Heart right ventricle (tissue), 16 donors: ENCODE results near the gene ZNF710. TPM values are rescaled to one million over a fixed set of nuclear protein-coding genes. Genes with fewer than 3 reads are reported as not detected.
"Not testable (repeated sequence)": the region's sequence is repeated elsewhere in the genome, so short reads cannot be mapped to it uniquely, and the experiment has no call there.

Experiments
- ATAC-seq, 8 donors: fragments of 200-7000 bp; cut with Tn5 transposase; one replicate each; pipeline ENCODE4 v1.9.1; 2020; ENCODE audit warnings: mild to moderate bottlenecking in 8 of 8, moderate library complexity in 8 of 8, moderate number of reproducible peaks in 1 of 8
- DNase-seq, 2 donors: peaks; one replicate each; pipeline ENCODE4 v3.0.0-alpha.2; 2020
- H3K27ac ChIP-seq, 10 donors: fragments of 200-600 bp; sonication (generic) in 2 of 10; one replicate each; pipeline versions ENCODE4 v1.5.0 to v1.8.0; 2020 to 2022; ENCODE audit warnings: mild to moderate bottlenecking in 3 of 10
- H3K27me3 ChIP-seq, 7 donors: fragments of 200-600 bp; one replicate each; pipeline ENCODE4 v1.8.0; 2021 to 2022; ENCODE audit warnings: mild to moderate bottlenecking in 2 of 7
- H3K36me3 ChIP-seq, 9 donors: fragments of 200-600 bp; sonication (generic) in 1 of 9; one replicate each; pipeline versions ENCODE4 v1.5.0 to v1.8.0; 2020 to 2022; ENCODE audit warnings: mild to moderate bottlenecking in 2 of 9
- H3K4me1 ChIP-seq, 9 donors: fragments of 200-600 bp; sonication (generic) in 1 of 9; one replicate each; pipeline versions ENCODE4 v1.5.0 to v1.8.0; 2020 to 2022; ENCODE audit warnings: mild to moderate bottlenecking in 4 of 9
- H3K4me3 ChIP-seq, 10 donors: fragments of 200-600 bp; sonication (generic) in 2 of 10; one replicate each; pipeline versions ENCODE4 v1.5.0 to v1.8.0; 2020 to 2022; ENCODE audit warnings: mild to moderate bottlenecking in 7 of 10, moderate library complexity in 2 of 10
- H3K9me3 ChIP-seq, 11 donors: fragments of 200-600 bp in 10 of 11; sonication (generic) in 2 of 11; one replicate each; pipeline versions ENCODE4 v1.5.0 to v1.8.0; 2013 to 2022; ENCODE audit warnings: mild to moderate bottlenecking in 2 of 11, control low read depth in 1 of 11, moderate library complexity in 1 of 11
- CTCF ChIP-seq, 9 donors: fragments of 200-600 bp; sonication (generic) in 2 of 9; IDR thresholded peaks; one replicate each; pipeline versions ENCODE4 v1.5.0 to v1.8.0; 2021 to 2022; ENCODE audit warnings: antibody characterized with exemption in 9 of 9, mild to moderate bottlenecking in 5 of 9, moderate library complexity in 1 of 9
- WGBS, 2 donors: extraction: QIAGEN DNeasy Blood & Tissue Kit; methylation state at CpG; one replicate each; pipeline ENCODE4 v1.1.7; 2013; ENCODE audit warnings: inconsistent platforms in 1 of 2; 5-methylcytosine and 5-hydroxymethylcytosine counted together
- intact Hi-C, 10 donors: fragments of 100-400 bp; cut with DNase I; formaldehyde crosslinking; loops; one replicate each; pipeline versions ENCODE4 v1.11.1 to v1.14.2; 2022
- polyA plus RNA-seq, 2 donors: library from polyadenylated mRNA; stranded (reverse); fragments of 200-250 nt; gene quantifications; one replicate each; pipeline ENCODE4 v1.2.3, GENCODE V29; 2013
- total RNA-seq, 10 donors: library from RNA; stranded (reverse); fragmentation: NEBNext Ultra II Directional in 3 of 10; extraction: Animal tissue kit (Norgen Biotek cat#: 25700) in 3 of 10; gene quantifications; one replicate each; pipeline versions ENCODE4 v1.2.1 to v1.2.4, GENCODE V29; 2021 to 2023
- donor health status: Arrhythmogenic right ventricular cardiomyopathy.
- donor health status: ischemic (EF 13 %, LVEDD 7.1; RV severe dilation, severe dysfunction).
- donor health status: healthy with polysubstance abuse.
- donor health status: DM: no; HTN: yes; CAD: no.
- donor health status: DM: no; HTN: no; CAD: no.
- donor health status: ischemic (EF 25% LVEDD 6.9; RV normal size, moderate dysfunction).
- donor health status: ischemic (EF 25% LVEDD 5.7; RV mildly dilated, moderate dysfunction).
- donor health status: healthy.
- donor health status: DM: yes; HTN: yes; CAD: no.
- donor health status: Ischemic cardiomyopathy.
- donor health status: ischemic (EF 35%, LVEDD 5.7; RV mildly dilated, moderate dysfunction).
- donor health status: nonischemic (EF 11% LVEDD 7.7; RV severe dilation, severe dysfunction).
- donor health status: DM: yes; HTN: yes; CAD: no.
- donor health status: PGD.
- donor health status: ischemic (EF 29% LVEDD 5.4; RV normal size, mild dysfunction).
- donor health status: nonischemic (EF 23%, LVEDD 6.1; RV moderate dilation, normal function).

Gene ZNF710
- total and polyA plus RNA-seq, 12 donors, result 2.8 to 19.8 (median 3.9) TPM

DNA sequence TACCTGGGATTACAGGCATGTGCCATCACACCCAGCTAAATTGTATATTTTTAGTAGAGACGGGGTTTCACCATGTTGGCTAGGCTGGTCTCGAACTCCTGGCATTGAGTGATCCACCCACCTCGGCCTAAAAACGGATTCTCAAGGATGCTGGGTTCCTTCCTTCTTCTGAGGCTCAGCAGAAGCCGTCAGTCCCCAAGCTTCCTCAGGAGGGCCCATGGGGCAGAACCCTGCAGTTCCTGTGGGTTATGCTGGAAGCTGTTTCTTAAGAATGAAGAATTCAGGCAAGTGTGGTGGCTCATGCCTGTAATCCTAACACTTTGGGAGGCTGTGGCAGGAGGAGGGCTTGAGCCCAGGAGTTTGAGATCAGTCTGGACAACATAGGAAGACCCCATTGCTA, 29.0 kb upstream of the ZNF710 start:
- intact Hi-C loops, result no loop called here
- no peaks in the 10 kb centered on the region for H3K36me3 ChIP-seq
- 72 to 74% methylated on average over 5 of the region's 5 CpGs for WGBS, 2 donors
- no peak for TF ChIP-seq CTCF (IDR thresholded peaks at IDR 0.05)
- H3K9me3 ChIP-seq, result no peaks in the 10 kb centered on the region
- H3K4me1 ChIP-seq, result peaks cover 0 to 47% (median 0%) of the 10 kb centered on the region in 9 donors
- ATAC-seq (no peak), DNase-seq (no peak)
- peak overlapping the region in 1 of 10 donors; percentile 12 for H3K27ac ChIP-seq
- no peak overlapping the region for H3K4me3 ChIP-seq
- no peaks in the 10 kb centered on the region for H3K27me3 ChIP-seq

DNA sequence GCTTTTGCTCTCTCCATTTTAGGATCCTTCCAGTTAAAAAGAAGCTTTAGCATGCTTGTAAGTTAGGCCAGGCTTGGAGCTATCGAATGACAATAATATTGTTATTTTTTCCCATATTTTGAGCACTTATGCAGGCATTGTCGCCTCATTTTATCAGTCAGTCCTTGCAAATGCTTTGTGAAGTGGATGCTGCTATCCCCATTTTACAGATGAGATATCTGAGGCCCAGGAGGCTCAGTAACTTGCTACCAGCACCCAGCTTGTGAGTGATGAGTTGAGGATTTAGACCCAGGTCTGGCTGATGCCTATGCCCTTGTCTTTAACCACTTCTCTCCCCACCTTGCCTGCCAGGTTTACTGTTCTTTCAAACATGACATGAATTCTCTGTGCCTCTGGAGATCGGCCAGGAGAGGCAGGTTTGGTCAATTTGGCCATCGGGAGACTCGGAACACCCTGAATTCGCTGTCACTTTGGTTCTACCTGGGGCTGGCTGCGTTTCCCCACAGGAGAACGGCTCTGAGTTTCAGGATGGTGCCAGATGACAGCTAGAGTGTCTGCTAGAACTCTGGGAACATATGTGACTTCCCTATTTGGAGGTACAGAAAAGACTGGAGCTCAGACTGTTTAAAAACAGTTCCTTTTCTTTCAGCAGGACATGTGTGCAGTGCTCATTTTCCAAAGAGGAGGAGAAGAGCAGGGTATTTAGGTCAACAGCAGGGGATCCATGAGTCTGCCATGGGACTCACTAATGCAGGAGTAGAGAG, 25.5 kb upstream of the ZNF710 start:
- no peak overlapping the region for H3K4me3 ChIP-seq
- 85 to 87% methylated on average over 8 of the region's 8 CpGs for WGBS, 2 donors
- H3K4me1 ChIP-seq, result peaks cover 0 to 44% (median 0%) of the 10 kb centered on the region in 9 donors
- no peak for TF ChIP-seq CTCF (IDR thresholded peaks at IDR 0.05)
- peak overlapping the region in 2 of 10 donors; percentile 15 to 86 for H3K27ac ChIP-seq
- intact Hi-C loops, result no loop called here
- no peaks in the 10 kb centered on the region for H3K27me3 ChIP-seq
- ATAC-seq (peak in 4 of 8 donors; percentile 48 to 69 (median 64)), DNase-seq (no peak)
- H3K9me3 ChIP-seq, result no peaks in the 10 kb centered on the region
- no peaks in the 10 kb centered on the region for H3K36me3 ChIP-seq

DNA sequence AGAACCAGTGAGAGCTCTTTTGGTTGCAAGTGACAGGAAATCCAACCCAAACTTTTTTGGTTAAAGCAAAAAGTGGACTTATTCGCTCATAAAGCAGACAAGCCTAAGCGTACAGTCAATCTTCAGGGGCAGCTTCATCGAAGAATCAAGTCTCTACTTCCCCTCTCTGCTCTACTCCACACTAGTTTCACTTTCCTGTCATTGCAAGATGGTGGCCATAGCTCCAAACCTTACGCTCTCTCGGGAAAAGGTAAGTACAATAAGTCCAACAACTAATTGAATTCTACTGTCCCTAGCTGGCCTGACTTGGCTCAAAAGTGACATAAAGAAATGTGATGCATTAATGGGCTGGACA, 24.9 kb upstream of the ZNF710 start:
- no peak overlapping the region for H3K4me3 ChIP-seq
- no peak for TF ChIP-seq CTCF (IDR thresholded peaks at IDR 0.05)
- H3K27ac ChIP-seq, result peak overlapping the region in 2 of 10 donors; percentile 15 to 86
- peaks cover 0 to 38% (median 0%) of the 10 kb centered on the region in 9 donors for H3K4me1 ChIP-seq
- WGBS, 2 donors, result 81 to 87% methylated on average over 5 of the region's 5 CpGs
- no peaks in the 10 kb centered on the region for H3K27me3 ChIP-seq
- DNase-seq (no peak), ATAC-seq (no peak)
- H3K36me3 ChIP-seq, result no peaks in the 10 kb centered on the region
- no peaks in the 10 kb centered on the region for H3K9me3 ChIP-seq
- intact Hi-C loops, result no loop called here

DNA sequence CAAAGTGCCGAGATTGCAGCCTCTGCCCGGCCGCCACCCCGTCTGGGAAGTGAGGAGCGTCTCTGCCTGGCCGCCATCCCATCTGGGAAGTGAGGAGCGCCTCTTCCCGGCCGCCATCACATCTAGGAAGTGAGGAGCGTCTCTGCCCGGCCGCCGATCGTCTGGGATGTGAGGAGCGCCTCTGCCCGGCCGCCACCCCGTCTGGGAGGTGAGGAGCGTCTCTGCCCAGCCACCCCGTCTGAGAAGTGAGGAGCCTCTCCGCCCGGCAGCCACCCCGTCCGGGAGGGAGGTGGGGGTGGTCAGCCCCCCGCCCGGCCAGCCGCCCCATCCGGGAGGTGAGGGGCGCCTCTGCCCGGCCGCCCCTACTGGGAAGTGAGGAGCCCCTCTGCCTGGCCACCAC, 23.3 kb upstream of the ZNF710 start:
- H3K9me3 ChIP-seq, H3K36me3 ChIP-seq, DNase-seq, H3K4me3 ChIP-seq, H3K27me3 ChIP-seq, H3K27ac ChIP-seq, ATAC-seq, intact Hi-C loops: not testable (repeated sequence)
- H3K4me1 ChIP-seq, result peaks cover 0 to 30% (median 0%) of the 10 kb centered on the region in 9 donors
- WGBS, 2 donors, result 92 to 96% methylated on average over 22 to 29 of the region's 31 CpGs

DNA sequence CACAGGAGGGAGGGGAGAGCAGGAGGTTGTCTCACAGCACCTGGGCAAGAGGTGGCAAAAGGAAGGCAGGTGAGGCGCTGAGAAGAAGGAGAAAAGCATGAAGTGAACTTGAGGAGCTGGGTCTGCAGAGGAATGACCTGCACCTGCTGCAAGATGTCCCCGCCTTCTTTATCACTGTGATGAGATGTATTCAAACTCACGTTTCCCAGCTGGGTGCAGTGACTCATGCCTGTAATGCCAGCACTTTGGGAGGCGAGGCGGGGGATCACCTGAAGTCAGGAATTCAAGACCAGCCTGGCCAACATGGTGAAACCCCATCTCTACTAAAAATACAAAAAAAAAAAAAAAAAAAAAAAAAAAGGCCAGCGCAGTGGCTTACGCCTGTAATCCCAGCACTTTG, 22.2 kb upstream of the ZNF710 start:
- no peak overlapping the region for H3K27ac ChIP-seq
- DNase-seq, result no peak
- peaks cover 0 to 3% (median 0%) of the 10 kb centered on the region in 11 donors for H3K9me3 ChIP-seq
- 85 to 97% methylated on average over 6 of the region's 7 CpGs for WGBS, 2 donors
- TF ChIP-seq CTCF (IDR thresholded peaks at IDR 0.05), result no peak
- no peak for ATAC-seq
- H3K27me3 ChIP-seq, result no peaks in the 10 kb centered on the region
- no peaks in the 10 kb centered on the region for H3K36me3 ChIP-seq
- H3K4me3 ChIP-seq, result no peak overlapping the region
- intact Hi-C loops, result no loop called here
- peaks cover 0 to 25% (median 0%) of the 10 kb centered on the region in 9 donors for H3K4me1 ChIP-seq
